Mesangial cell (primary cell): ENCODE results near the gene SH2D1A. TPM values are rescaled to one million over a fixed set of nuclear protein-coding genes. Genes with fewer than 3 reads are reported as not detected.

Source experiments
- total RNA-seq: library from RNA; depleted of rRNA; stranded (reverse); fragments of >200 nt; gene quantifications from 2 replicates; pipeline ENCODE4 v1.2.3, GENCODE V29; 2015

Gene SH2D1A
- total RNA-seq: not detected in 2 replicates

DNA sequence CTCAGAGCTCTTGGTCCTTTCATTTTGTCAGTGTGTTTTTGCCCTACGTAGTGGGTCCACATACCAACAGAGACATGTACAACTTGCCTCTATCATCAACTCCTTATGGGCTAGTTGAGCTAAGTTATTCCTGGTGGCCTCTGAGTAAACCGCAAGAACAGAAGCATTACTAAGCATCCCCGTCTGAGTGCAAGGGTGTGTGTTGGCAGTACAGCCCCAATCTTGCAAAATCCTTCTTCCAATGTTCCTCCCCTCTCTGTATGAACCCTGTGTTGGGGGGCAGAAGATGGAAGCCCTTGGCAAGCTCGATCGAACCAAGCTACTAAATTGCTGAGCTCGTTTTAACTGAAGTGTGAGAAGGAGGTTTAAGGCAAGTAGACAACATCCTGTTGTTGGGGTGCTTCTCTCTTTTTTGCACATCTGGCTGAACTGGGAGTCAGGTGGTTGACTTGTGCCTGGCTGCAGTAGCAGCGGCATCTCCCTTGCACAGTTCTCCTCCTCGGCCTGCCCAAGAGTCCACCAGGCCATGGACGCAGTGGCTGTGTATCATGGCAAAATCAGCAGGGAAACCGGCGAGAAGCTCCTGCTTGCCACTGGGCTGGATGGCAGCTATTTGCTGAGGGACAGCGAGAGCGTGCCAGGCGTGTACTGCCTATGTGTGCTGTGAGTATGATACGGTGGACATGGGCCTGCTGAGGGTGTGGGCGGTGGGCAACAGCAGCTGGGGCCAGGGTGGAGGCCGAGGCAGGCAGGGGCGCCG is at the start of gene SH2D1A:
Gene SH2D1A, plus strand, starts transcription at position 447 of the 760 bp plus-strand sequence. Its CDS starts 80 bp downstream, at position 527.

DNA sequence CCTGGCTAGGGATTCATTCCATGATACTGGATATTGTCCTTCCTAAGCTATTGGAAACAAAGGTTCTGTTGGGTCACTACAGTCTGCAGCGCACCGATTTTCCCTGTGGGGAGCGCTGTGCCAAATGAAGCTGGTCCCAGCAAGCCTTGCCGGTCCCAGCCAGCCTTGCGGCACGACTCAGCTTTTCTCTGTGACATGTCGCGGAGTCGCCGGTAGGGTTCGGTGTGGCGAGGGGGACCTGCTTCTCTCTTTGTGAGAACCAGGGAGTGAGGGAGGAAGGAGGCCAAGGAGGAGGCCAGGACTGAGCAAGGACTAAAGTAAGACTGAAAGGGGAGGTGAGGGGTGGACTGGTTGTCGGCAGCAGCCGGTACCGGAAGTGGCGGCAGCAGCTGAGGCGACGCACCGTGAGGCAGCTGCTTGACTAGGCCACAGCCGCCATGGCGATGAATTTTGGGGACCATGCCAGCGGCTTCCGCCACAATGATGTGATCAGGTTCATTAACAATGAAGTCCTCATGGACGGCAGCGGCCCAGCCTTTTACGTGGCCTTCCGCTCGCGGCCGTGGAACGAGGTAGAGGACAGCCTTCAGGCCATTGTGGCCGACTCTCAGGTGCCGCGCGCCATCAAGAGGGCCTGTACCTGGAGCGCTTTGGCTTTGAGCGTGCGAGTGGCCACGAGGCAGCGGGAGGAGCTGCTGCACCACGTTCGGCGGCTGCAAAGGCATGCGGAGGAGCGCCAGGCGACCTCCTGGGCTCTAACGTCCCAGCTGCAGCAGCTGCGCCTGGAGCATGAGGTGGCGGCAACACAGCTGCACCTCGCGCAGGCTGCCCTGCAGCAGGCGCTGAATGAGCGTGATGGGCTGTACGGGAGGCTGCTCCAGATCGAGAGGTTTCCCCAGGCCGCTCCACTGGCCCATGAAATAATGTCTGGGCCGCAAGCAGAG is 13.6 kb upstream of the SH2D1A start, which contains the start of gene TEX13D:
Gene TEX13D, plus strand, starts transcription at position 180 of the 944 bp plus-strand sequence. Its CDS starts 258 bp downstream, at position 438.

Other genes starting within 250 kb of the SH2D1A start
- gene TEX13D, start 13.9 kb upstream of the SH2D1A start, total RNA-seq: not detected in 2 replicates